ENCODE measurements around the gene UBIAD1.

DNA sequence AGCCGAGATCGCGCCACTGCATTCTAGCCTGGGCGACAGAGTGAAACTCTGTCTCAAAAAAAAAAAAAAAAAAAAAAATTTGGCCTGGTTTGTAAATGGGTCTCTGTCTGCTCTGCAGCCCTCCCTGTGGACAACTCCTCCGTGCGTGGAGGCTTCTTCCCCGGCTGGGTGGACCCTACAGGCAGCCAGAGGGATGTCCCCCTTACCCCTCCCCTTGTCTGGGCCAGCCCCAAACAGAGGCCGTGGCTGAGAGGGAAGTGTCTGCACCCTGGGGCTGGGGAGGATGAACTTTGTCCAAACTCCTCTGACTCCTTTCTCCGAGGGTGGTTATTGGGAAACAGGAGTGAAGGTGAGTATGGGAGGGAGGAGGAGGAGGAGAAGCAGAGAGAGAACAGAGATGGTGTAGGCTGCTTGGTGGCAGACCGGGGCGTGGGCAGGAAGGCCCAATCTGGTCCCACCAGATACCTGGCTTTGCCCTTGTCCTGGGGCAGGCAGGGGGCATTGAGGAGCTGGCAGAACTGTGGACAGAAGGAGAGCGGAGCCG lies 61.3 kb downstream of the UBIAD1 start:
- TF ChIP-seq CTCF (conservative IDR thresholded peaks at IDR 0.05) = no peak
- no peak for TF ChIP-seq ZFX (IDR thresholded peaks at IDR 0.05)

Measured in C4-2B (cell line).